AG08396 (cell line): ENCODE data around the gene AGAP1.

Experiments used
- DNase-seq: peaks from one replicate; pipeline ENCODE4 v3.0.0; 2012; ENCODE audit warnings: low spot score, mixed read lengths

The AGAP1 gene

DNA sequence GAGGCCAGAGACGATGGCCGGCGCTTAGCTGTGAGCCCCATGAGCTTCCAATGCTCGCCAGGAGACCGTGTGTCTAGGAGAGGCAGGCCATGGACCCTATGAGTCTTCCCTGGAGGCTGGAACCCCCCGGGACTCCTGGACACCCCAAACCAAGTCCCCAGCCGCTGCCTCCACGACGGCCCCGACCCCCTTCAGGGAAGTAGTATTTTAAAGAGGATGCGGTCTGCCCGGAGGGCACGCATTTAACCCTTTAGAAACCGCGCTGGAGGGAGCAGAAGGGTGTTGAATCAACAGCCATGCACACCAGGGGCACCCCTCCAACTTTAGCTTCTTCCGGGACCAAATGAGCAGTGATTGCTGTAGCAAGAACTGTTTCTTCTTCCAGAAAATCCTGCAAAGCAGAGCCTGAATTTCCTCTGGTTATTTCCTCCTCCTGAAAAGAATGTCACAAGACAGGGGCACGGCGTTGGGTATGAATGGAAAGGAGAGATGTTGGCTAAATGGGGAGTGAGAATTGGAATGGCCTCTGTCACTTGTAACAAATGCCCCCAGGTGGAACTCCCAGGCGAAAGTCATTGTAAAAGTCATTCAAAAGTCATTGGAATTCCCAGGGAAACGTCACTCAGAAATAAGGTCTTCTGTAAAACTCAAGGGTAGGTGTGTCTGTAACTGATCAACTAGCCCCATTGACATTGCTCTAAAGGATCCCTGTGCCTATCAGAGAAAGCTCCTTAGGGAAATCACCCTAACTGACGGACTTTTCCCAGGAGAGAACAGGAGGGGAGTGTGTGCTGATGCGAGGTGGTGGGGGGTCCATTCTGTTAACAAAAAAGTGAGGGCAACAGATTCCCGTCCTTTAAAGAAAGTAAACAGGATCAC is 680.1 kb downstream of the AGAP1 start:
- DNase-seq: no peak

DNA sequence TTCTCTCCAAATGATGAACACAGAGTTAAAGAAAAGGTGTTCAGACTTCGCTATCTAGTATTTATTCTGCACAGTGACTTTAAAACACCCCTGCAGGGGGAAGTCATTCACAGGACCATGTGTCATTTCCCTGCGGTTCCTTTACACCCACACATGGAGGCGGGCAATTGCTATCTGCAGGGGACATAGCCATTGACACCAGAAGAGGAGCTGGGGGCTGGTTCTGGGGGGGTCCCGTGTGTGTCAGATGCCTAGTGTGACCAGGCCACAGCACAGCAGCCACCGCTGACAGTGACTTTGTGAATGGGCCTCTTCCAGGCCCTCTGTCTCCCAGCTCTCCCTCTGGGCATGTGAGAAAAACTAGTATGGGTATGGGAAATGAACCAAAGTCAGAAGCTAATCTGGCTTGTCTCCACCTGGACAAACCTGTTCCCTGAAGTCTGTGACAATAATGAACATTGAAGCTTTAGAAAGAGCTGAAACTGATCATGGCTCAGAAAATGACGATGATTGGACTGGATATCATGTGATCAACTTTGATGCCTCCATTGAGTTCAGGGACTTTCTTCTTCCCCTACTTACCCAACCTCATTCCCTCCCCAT is 681.8 kb downstream of the AGAP1 start:
- peak; percentile 18 for DNase-seq

DNA sequence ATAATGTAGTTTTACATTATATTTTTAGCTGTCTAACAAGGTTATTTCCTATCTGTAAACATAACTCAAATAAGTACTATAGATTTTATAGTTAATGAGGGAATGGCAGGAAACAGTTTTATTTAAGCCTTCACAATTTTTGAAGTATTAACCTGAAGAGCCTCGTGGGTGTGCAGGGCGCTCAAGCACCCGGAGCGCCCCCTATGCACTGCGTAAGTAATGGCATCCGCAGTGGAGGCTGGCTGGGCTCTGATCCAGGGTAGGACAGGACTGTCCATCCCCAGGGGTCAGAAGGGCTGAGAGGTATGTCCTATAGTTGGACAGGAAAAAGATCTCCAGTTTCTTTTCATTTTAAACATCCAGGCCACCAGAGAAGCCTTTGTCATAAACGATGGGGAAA is 682.6 kb downstream of the AGAP1 start:
- peak; percentile 58 for DNase-seq

DNA sequence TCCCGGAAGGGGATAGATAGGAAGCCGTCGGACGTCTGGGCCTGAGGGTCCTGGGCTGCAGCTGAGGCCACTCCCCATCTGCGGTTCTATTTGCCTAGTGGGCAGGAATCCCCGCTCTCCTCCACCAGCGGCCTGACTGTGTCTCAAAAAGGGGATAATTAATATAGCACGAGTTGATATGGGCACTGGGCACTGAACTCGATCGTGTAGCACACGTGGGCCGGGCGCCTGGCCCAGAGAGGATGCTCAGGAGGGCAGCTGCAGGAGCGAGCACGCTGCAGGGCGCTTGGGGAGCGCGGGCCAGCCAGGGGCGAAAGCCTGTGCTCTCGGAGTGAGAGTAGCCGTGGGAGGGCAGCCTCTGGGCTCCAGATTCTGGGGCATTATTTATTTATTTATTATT is 683.1 kb downstream of the AGAP1 start:
- DNase-seq: no peak

DNA sequence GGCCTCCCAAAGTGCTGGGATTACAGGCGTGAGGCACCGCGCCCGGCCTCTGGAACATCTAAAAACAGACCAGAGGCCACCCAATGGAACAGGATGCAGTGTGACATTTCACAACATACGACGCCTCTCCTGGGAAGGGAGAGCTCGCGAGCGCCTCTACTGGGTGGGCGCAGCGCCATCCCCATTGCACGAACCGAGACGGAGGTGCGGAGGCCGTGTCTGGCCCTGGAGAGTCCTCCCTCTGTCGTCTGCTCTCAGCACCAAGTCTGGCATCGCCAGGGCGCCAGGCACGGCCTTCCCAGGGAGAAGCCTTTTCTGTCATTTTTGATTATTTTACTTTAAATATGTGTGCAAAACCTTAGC is 683.7 kb downstream of the AGAP1 start:
- peak; percentile 75 for DNase-seq

DNA sequence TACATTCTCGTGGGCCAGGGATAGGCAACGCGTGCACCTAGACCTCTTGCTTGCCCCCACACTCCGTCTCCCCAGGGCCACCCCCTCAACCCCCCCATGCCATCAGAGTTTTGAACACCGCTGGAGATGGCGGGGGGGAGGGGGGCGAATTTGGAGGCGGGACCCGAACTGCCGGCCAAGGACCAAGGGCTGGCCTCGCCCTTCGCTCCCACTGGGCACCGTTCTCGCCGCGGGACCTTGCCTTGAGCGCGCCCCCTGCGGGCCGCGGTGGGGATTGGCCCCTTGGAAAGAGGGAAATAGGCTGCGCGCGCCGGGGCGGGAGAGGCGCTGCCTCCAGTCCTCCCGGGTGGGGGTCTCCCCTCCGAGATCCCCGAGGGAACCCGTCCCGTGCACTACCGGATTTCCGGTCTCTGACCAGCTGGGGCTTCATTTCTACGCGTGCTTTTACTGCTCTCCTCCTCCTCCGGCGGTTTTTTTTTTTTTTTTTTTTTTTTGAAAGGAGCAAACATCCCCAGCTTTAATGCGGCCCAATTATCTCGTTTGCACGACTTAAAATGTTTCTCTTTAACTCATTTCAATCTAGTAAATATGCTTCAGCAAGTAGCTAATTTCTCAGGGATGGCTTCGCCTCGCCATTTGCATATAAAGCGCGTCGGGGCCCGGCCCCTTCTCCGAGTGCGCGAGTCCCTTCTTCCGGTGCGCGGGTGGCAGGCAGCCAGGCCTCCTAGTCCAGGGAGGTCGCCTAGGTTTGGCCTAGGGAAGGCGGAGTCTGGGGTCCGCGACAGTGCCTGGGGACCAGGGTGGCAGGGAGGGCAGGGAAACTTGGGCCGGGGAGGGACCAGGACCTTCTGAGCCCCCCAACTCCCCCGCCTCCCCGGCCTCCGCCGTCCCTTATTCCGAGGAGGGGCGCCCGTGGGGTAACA is 684.4 kb downstream of the AGAP1 start:
- peak; percentile 88 for DNase-seq

DNA sequence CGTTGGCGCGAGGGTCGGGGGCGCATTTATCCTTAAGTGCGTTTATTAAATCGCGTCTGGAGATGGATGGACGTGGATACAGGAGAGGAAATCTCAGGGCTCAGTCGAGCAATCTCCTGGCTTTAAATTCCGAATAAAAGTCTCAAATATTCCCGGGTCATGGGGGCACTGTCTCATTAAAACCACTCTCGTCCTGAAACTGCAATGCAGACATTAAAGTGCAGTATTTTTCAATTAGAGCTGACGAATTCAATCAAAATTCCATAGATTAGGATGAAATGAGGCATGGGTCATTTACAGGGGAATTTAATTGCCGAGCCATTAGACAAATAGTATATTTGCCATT is 685.0 kb downstream of the AGAP1 start:
- peak; percentile 35 for DNase-seq

DNA sequence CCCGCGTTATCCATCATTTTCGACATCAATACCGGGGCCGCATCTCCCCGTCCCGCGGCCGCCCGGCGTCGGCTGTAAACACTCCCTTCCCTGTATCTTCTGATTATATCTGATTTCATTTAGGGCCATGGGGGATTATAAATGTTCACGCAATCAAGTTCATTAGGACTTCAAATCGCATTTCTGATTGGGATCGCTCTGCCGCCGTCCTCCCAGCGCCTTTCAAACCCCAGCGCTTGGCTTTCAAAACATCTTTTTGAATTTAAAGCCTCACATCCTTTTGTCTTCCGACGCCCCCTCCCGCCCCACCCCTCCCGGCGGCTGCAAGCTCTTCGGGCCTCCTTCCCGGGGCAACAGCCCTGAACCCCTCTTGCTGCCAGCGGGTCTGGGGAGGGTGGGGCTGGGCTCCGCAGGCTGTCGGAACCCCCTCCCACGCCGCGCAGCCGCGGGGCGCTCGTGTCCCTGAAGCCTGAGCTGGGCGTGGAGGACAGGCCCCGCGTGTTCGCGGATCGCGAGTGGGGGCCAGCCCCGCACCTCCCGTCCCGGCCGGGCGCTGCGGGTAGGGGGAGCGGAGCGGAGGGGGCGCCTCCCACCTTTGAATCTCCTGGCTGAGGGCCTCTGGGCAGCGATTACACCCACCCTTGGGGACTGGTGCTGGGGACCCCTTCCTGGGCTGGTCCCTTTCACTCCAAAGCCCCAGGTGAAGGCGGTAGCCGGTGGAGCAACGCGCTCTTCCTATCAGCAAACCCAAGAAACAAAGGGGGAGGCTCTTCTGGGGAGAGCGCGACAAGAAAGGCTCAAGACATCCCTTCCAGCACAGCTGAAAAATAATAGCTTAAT is 685.6 kb downstream of the AGAP1 start:
- DNase-seq: peak; percentile 23

DNA sequence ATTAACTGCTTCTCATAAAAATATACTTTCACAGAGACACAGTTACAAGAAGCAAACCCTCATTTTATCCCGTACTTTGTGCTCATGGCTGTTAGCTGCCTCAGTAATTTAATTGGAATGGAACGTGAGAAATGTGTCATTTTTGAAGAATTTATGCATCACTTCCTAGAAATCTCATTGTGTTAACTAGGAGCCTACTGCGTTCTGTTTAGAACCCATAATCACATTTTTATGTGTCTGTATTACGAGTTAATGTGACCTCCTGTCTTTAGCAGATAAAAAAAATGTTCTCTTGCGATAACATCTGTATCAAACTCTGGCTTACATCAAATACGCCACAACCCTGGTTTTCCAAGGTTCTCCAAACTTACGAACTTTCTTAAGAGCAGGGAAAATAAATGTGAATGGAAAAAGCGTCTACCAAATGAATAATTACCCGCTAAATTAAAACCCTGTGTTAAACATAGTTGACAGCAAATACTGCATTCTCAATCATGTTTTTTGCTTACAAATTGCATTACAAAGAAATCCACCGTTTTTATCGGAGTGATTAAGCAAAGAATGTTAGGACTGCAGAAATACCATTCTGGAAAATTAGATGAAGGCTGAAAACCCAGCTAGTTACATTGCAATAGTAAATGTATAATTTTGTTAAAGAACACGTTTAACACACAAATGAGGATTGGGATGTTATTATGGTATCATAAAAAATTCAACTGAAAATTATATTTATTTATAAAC is 686.4 kb downstream of the AGAP1 start:
- peak; percentile 61 for DNase-seq

DNA sequence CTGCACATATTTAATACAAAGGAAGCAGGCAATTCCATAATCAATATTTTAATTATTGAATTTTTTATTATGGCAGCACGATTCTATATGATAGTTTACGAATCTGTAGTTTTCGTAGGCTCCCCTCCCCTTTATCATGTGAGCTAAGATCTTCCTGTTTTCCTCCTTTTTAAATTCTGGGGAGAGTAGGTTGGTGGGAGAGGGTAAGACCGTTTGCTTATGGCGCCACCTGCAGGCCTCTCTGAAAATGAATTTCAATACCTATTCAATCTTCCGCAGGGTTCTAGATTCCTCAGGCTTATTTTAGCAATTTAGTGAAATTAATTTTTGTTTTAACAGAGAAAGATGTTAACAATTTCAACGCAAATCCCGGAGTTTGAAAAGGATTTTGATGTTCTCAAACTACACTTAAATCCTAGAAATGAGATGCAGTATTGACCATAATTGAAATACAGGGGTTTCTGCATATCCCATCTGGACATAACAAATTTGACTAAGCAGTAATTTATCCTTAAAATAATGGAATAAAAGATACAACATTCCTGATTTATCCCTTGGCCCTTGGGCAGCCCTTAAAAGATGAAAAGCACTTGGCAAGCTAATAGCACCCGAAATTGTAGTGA is 687.1 kb downstream of the AGAP1 start:
- peak; percentile 80 for DNase-seq
